Keratinocyte (primary cell): ENCODE data around the gene CDYL2. TPM values are rescaled to one million over a fixed set of nuclear protein-coding genes. Genes with fewer than 3 reads are reported as not detected.

Experiments used
- DNase-seq: peaks from one replicate; pipeline ENCODE4 v3.0.0-alpha.2; 2011; ENCODE audit warnings: low read depth, missing footprints, low spot score
- FAIRE-seq: peaks from 2 replicates; lab custom pipeline; 2011; peaks lifted over from hg19 to GRCh38; lab: Jason Lieb, UNC
- H2AFZ ChIP-seq: 2 replicates; pipeline ENCODE4 v1.6.0; 2012; ENCODE audit warnings: low read length, control low read depth, inconsistent platforms; ENCODE audit not compliant: control insufficient read depth
- H3K27ac ChIP-seq: 2 replicates; pipeline ENCODE4 v1.5.1; 2011; ENCODE audit warnings: low read length; ENCODE audit not compliant: control insufficient read depth, insufficient read depth
- H3K27me3 ChIP-seq: 3 replicates; pipeline ENCODE4 v1.6.0; 2011; ENCODE audit warnings: low read length; ENCODE audit not compliant: control insufficient read depth, insufficient read depth; ENCODE audit errors: extremely low read depth
- H3K36me3 ChIP-seq, 2 experiments: 2 replicates in 1 of 2; 3 replicates in 1 of 2; pipeline ENCODE4 v1.5.1; 2011; ENCODE audit warnings: low read length in 2 of 2, mild to moderate bottlenecking in 1 of 2; ENCODE audit not compliant: control insufficient read depth in 2 of 2, insufficient read depth in 2 of 2; ENCODE audit errors: extremely low read depth in 1 of 2
- H3K4me1 ChIP-seq: 3 replicates; pipeline ENCODE4 v1.5.1; 2011; ENCODE audit warnings: low read length; ENCODE audit not compliant: control insufficient read depth, insufficient read depth; ENCODE audit errors: extremely low read depth
- H3K4me2 ChIP-seq: 3 replicates; pipeline ENCODE4 v1.6.0; 2011; ENCODE audit warnings: low read depth, low read length; ENCODE audit not compliant: control insufficient read depth, insufficient read depth; ENCODE audit errors: extremely low read depth
- H3K4me3 ChIP-seq, 3 experiments: fragments of 200-600 bp in 1 of 3; sonication (generic) in 1 of 3; 2 replicates in 2 of 3; 3 replicates in 1 of 3; pipeline ENCODE4 v1.5.1; 2011 to 2016; ENCODE audit warnings: low read length in 3 of 3, mild to moderate bottlenecking in 3 of 3, control low read depth in 2 of 3, inconsistent platforms in 1 of 3, low read depth in 1 of 3, mixed read lengths in 1 of 3, mixed run types in 1 of 3, moderate library complexity in 1 of 3; ENCODE audit not compliant: control insufficient read depth in 2 of 3, insufficient read depth in 2 of 3; ENCODE audit errors: extremely low read depth in 1 of 3
- H3K79me2 ChIP-seq: 2 replicates; pipeline ENCODE4 v1.6.0; 2012; ENCODE audit warnings: low read length; ENCODE audit not compliant: control insufficient read depth, insufficient read depth
- H3K9ac ChIP-seq: 3 replicates; pipeline ENCODE4 v1.6.0; 2011; ENCODE audit warnings: low read length; ENCODE audit not compliant: control insufficient read depth, insufficient read depth; ENCODE audit errors: extremely low read depth
- H3K9me1 ChIP-seq: 3 replicates; pipeline ENCODE4 v1.6.0; 2011; ENCODE audit warnings: low read length; ENCODE audit not compliant: control insufficient read depth, insufficient read depth; ENCODE audit errors: extremely low read depth
- H3K9me3 ChIP-seq: 2 replicates; pipeline ENCODE4 v1.5.1; 2012; ENCODE audit warnings: low read depth, low read length; ENCODE audit not compliant: control insufficient read depth
- H4K20me1 ChIP-seq: 3 replicates; pipeline ENCODE4 v1.6.0; 2011; ENCODE audit warnings: low read length; ENCODE audit not compliant: control insufficient read depth, insufficient read depth; ENCODE audit errors: extremely low read depth
- EZH2 ChIP-seq: IDR thresholded peaks from one replicate; pipeline ENCODE4 v1.6.1; 2012; ENCODE audit warnings: inconsistent platforms, mild to moderate bottlenecking, low read length, moderate library complexity
- dilution Hi-C: fragments of 300-500 bp; cut with MboI; formaldehyde crosslinking; loops from one replicate; pipeline ENCODE4 v1.7.0; 2020; ENCODE audit warnings: low sequenced_read_pairs; ENCODE audit not compliant: extremely low pct_ligation_motif_present
- polyA plus RNA-seq, 5 experiments: library from polyadenylated mRNA; depleted of rRNA in 3 of 5; stranded (reverse) in 3 of 5; stranded (forward) in 1 of 5; unstranded in 1 of 5; fragments of >200 nt; gene quantifications; 1 replicate in 1 of 5; 2 replicates in 3 of 5; 3 replicates in 1 of 5; pipeline versions ENCODE4 v1.2.1 to v1.2.3, GENCODE V29; 2011 to 2012; ENCODE audit warnings: missing spikeins in 2 of 5, low read depth in 1 of 5, low replicate concordance in 1 of 5
- TF ChIP-seq, protein P1 (sequence below), 3 experiments: IDR thresholded peaks in 1 of 3; conservative IDR thresholded peaks in 1 of 3; optimal IDR thresholded peaks in 1 of 3; 2 replicates in 2 of 3; 3 replicates in 1 of 3; pipeline versions ENCODE3 to v1.5.1; 2011; ENCODE audit warnings: low read length in 3 of 3, mild to moderate bottlenecking in 3 of 3, moderate library complexity in 2 of 3, control low read depth in 1 of 3, inconsistent platforms in 1 of 3; ENCODE audit not compliant: insufficient read depth in 2 of 3; ENCODE audit errors: extremely low read depth in 1 of 3

Gene CDYL2
- polyA plus RNA-seq, 1 donor (not counting 4 experiments of a cell fraction or from before 2014, with no cell fraction given), result 2.0 TPM

DNA sequence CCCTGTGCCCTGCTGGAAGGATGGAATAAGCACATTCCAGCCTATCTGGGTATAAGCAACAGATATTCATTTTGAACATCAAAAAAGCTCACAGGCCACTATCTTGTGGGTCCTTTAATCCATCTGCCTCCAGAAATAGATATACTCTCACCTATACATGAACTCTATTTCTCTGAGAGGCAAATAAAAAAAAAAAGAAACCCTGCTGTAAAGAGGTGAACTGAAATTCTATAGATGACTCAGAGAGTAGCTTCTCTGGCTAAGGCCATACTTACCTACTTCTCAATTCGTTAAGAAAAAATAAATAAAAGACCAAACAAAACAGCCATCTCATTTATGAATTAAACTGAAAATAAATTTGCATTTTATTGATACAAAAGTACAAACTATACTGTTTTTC is 177.3 kb downstream of the CDYL2 start:
- no peak overlapping the region for H3K9ac ChIP-seq
- no peak overlapping the region for H3K27ac ChIP-seq
- FAIRE-seq (no peak), DNase-seq (no peak)
- H3K9me3 ChIP-seq, result no peaks in the 10 kb centered on the region
- H3K4me1 ChIP-seq, result peaks cover 9% of the 10 kb centered on the region
- no peaks in the 10 kb centered on the region for H3K9me1 ChIP-seq
- no peaks in the 10 kb centered on the region for H3K27me3 ChIP-seq
- no peaks in the 10 kb centered on the region for H4K20me1 ChIP-seq
- TF ChIP-seq EZH2, result no peak
- TF ChIP-seq, protein P1, sequence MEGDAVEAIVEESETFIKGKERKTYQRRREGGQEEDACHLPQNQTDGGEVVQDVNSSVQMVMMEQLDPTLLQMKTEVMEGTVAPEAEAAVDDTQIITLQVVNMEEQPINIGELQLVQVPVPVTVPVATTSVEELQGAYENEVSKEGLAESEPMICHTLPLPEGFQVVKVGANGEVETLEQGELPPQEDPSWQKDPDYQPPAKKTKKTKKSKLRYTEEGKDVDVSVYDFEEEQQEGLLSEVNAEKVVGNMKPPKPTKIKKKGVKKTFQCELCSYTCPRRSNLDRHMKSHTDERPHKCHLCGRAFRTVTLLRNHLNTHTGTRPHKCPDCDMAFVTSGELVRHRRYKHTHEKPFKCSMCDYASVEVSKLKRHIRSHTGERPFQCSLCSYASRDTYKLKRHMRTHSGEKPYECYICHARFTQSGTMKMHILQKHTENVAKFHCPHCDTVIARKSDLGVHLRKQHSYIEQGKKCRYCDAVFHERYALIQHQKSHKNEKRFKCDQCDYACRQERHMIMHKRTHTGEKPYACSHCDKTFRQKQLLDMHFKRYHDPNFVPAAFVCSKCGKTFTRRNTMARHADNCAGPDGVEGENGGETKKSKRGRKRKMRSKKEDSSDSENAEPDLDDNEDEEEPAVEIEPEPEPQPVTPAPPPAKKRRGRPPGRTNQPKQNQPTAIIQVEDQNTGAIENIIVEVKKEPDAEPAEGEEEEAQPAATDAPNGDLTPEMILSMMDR (optimal IDR thresholded peaks at IDR 0.05 in 1 of 3, IDR thresholded peaks at IDR 0.05 in 1 of 3, conservative IDR thresholded peaks at IDR 0.05 in 1 of 3; ENCODE audit: extremely low read depth in 1 of 3, insufficient read depth in 2 of 3, low read length in 3 of 3), result no peak
- H3K36me3 ChIP-seq, result no peaks in the 10 kb centered on the region
- H3K79me2 ChIP-seq, result no peaks in the 10 kb centered on the region
- H3K4me2 ChIP-seq, result no peak overlapping the region
- no peak overlapping the region for H2AFZ ChIP-seq
- dilution Hi-C loops, result no loop called here
- H3K4me3 ChIP-seq, result no peak overlapping the region

DNA sequence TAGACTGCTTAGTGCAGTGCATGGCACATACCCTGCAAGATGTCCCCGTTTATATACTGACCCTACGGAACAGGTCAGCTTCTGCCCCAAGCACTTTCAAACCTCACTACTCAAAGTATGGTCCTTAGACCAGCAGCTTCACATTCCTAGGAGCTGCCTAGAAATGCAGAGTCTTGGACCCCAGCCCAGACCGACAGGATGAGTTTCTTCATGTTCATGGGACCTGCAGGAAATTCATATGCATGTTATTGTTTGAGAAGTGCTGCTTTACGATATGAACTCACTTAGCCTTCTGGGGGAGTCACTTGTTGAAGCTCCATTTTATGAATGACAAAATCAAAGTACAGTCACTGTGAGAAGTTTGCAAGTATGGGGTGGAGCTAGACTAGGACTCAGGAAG is 181.0 kb downstream of the CDYL2 start:
- dilution Hi-C loops, result no loop called here
- TF ChIP-seq EZH2, result no peak
- TF ChIP-seq, protein P1 (optimal IDR thresholded peaks at IDR 0.05 in 1 of 3, IDR thresholded peaks at IDR 0.05 in 1 of 3, conservative IDR thresholded peaks at IDR 0.05 in 1 of 3; ENCODE audit: extremely low read depth in 1 of 3, insufficient read depth in 2 of 3, low read length in 3 of 3), result no peak
- Histone ChIP-seq H3K9me1 (no peaks in the 10 kb centered on the region), H4K20me1 (no peaks in the 10 kb centered on the region), H2AFZ (no peak overlapping the region), H3K36me3 (peaks cover 0 to 1% of the 10 kb centered on the region in 2 experiments), H3K9me3 (no peaks in the 10 kb centered on the region), H3K4me1 (peaks cover 20% of the 10 kb centered on the region), H3K79me2 (no peaks in the 10 kb centered on the region), H3K4me3 (no peak overlapping the region), H3K4me2 (no peak overlapping the region), H3K27ac (no peak overlapping the region), H3K9ac (no peak overlapping the region), H3K27me3 (no peaks in the 10 kb centered on the region)
- no peak for FAIRE-seq
- no peak for DNase-seq
